Dendritic cell treated with granulocyte-macrophage colony-stimulating factor and Interleukin-4, amounts not matched to agents 40 ng/mL and 50 ng/mL, for 4 days (primary cell): Measurements from ENCODE around the gene ITGB8.

Experiments used
- H3K27ac Mint-ChIP-seq: one replicate; pipeline ENCODE4 v1.8.0; 2022; ENCODE audit warnings: mild to moderate bottlenecking, mixed read lengths
- H3K27me3 Mint-ChIP-seq: one replicate; pipeline ENCODE4 v1.8.0; 2022; ENCODE audit warnings: mild to moderate bottlenecking, mixed read lengths
- H3K36me3 Mint-ChIP-seq: one replicate; pipeline ENCODE4 v1.8.0; 2022; ENCODE audit warnings: low read depth, mixed read lengths
- H3K4me1 Mint-ChIP-seq: one replicate; pipeline ENCODE4 v1.8.0; 2022; ENCODE audit warnings: low read depth, mixed read lengths
- H3K4me3 Mint-ChIP-seq: one replicate; pipeline ENCODE4 v1.8.0; 2022; ENCODE audit warnings: mild to moderate bottlenecking, moderate library complexity, mixed read lengths
- H3K9me3 Mint-ChIP-seq: one replicate; pipeline ENCODE4 v1.8.0; 2022; ENCODE audit warnings: mixed read lengths
- intact Hi-C: fragments of 100-400 bp; cut with micrococcal nuclease; formaldehyde crosslinking; loops from one replicate; pipeline ENCODE4 v1.15.0; 2022

ITGB8 gene

DNA sequence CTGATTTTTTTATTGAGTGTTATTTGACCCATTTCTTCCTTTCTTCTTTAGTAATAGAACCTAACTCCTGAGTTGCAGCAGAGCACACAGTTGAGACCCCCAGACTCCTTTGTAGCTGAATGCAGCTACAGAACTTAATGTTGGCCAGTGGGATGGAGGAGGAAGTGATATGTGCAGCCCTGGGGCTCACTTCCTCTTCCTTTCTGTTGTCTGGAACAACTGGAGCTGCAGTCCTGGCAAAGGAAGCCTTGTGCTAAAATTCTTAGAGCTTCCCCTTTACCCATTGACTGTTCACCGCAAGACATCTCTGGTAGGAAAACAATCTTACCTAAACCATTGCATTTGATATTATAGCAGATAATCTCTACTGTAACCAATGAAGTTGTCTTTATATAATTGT is 86.6 kb downstream of the ITGB8 start:
- no peaks in the 10 kb centered on the region for H3K9me3 Mint-ChIP-seq
- intact Hi-C loops = no loop called here
- peaks cover 14% of the 10 kb centered on the region for H3K4me1 Mint-ChIP-seq
- no peak overlapping the region for H3K27ac Mint-ChIP-seq
- H3K27me3 Mint-ChIP-seq = no peaks in the 10 kb centered on the region
- H3K4me3 Mint-ChIP-seq = no peak overlapping the region
- no peaks in the 10 kb centered on the region for H3K36me3 Mint-ChIP-seq

DNA sequence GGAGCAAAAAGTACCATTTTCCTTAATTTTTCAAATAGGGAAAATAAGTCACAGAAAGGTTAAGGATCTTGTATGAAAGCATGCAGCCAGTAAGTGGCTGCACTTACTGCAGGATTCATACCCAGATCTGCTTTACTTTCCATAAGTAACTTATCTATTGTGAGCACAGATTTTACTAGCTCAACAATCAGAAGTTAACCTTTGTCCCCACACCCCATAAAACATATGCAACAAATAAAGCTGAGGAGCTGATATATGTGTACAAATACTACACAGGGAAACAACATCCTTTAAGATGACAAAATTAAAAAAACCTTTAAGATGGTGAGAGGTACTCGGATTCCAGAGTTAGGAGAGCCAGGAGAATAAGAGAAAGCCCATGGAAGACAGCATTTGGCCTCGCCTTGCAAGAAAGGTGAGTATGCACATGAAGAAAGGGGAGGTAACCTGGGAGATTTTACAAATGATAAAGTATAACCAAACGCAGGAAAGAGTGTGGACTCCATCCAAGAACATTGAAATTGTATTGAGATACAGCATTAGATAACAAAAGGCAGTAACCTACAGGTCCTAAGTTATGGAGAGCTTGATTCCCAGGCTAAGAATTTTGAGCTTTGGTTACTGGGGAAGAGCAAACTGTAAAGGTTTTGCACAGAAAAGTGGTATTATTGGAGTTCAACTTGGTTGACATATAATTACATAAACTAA is 87.1 kb downstream of the ITGB8 start:
- H3K4me3 Mint-ChIP-seq = no peak overlapping the region
- H3K9me3 Mint-ChIP-seq = no peaks in the 10 kb centered on the region
- H3K27me3 Mint-ChIP-seq = no peaks in the 10 kb centered on the region
- no peak overlapping the region for H3K27ac Mint-ChIP-seq
- peaks cover 14% of the 10 kb centered on the region for H3K4me1 Mint-ChIP-seq
- intact Hi-C loops = no loop called here
- H3K36me3 Mint-ChIP-seq = no peaks in the 10 kb centered on the region

DNA sequence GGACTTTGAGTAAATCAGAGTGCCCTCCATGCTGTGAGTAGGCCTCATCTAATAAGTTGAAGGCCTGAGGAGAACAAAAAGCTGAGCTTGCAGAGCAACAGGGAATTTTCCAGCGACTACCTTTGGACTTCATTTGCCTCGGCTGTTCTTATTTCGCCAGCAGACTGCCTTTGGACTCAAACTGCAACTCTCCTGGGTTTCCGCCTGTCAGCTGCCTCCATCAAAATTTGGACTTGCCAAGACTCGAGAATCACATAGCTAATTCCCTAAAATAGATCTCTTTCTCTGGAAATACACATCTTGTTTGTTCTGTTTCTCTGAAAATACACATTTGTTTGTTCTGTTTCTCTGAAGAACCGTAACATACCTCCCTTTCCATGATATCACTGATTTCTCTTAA is 93.8 kb downstream of the ITGB8 start:
- intact Hi-C loops = no loop called here
- H3K27me3 Mint-ChIP-seq = no peaks in the 10 kb centered on the region
- H3K36me3 Mint-ChIP-seq = no peaks in the 10 kb centered on the region
- no peak overlapping the region for H3K4me3 Mint-ChIP-seq
- peaks cover 13% of the 10 kb centered on the region for H3K4me1 Mint-ChIP-seq
- H3K9me3 Mint-ChIP-seq = peaks cover 26% of the 10 kb centered on the region
- no peak overlapping the region for H3K27ac Mint-ChIP-seq

GRCh38 chr7:20430664-20431063 is 100.0 kb downstream of the ITGB8 start:
- intact Hi-C loops = loop anchor here (10.0 kb wide), 1 partner anchor 96 kb away; the partner anchor contains the start of gene ITGB8
- no peaks in the 10 kb centered on the region for H3K36me3 Mint-ChIP-seq
- H3K27ac Mint-ChIP-seq = no peak overlapping the region
- peaks cover 18% of the 10 kb centered on the region for H3K9me3 Mint-ChIP-seq
- H3K4me3 Mint-ChIP-seq = no peak overlapping the region
- peaks cover 4% of the 10 kb centered on the region for H3K27me3 Mint-ChIP-seq
- no peaks in the 10 kb centered on the region for H3K4me1 Mint-ChIP-seq

DNA sequence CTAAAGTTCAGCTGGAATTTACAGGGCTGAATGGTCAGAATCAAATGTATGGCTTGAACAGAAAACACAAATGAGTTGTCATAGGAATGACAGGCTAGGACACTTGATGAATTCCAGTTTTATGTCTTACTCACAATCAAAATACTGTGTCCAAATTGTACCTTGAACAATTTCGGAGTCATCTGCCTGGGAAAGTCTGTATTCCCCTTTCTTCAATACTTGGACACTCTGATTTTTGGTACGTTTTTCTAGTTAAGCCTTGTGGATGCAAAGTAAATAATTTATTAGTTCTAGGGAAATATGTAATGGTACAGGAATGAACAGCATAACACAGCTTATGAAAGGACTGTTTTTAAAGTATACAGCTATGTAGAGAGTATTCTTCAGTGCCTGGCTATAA is 100.4 kb downstream of the ITGB8 start:
- Mint-ChIP-seq H3K27me3 (peaks cover 4% of the 10 kb centered on the region), H3K9me3 (peaks cover 13% of the 10 kb centered on the region), H3K27ac (no peak overlapping the region), H3K36me3 (no peaks in the 10 kb centered on the region), H3K4me3 (no peak overlapping the region), H3K4me1 (no peaks in the 10 kb centered on the region)
- intact Hi-C loops = loop anchor here (10.0 kb wide), 1 partner anchor 96 kb away; the partner anchor contains the start of gene ITGB8

- H3K27ac Mint-ChIP-seq = no peak overlapping the region
- peaks cover 4% of the 10 kb centered on the region for H3K27me3 Mint-ChIP-seq
- H3K9me3 Mint-ChIP-seq = peaks cover 4% of the 10 kb centered on the region
- intact Hi-C loops = loop anchor here (10.0 kb wide), 1 partner anchor 97 kb away; the partner anchor contains the start of gene ITGB8
- H3K36me3 Mint-ChIP-seq = no peaks in the 10 kb centered on the region
- H3K4me3 Mint-ChIP-seq = no peak overlapping the region
- H3K4me1 Mint-ChIP-seq = no peaks in the 10 kb centered on the region
Observed at GRCh38 chr7:20432071-20432470, 101.4 kb downstream of the ITGB8 start.

DNA sequence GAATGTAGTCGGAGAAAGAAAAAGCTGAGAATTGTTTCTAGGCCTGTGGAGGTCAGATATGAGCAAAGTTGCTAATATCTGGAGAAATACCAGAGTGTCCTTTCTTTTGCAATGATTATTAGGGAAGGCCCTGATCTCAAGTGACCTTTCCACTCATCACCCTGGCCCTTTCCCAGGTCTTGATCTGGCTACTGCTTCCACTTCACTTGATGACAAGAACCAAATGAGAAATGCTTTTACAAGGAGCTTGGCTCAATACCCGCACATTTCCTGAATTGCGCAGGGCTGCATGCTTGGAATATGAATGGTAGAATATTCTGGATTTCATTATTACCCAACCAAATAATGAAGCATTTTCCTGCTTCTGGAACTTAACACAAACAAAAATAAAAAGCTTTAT is 104.6 kb downstream of the ITGB8 start:
- intact Hi-C loops = loop anchor here (5.0 to 10.0 kb wide), 2 partner anchors 42 to 101 kb away; partner anchors contain the start of gene ITGB8
- no peaks in the 10 kb centered on the region for H3K9me3 Mint-ChIP-seq
- H3K27me3 Mint-ChIP-seq = peaks cover 6% of the 10 kb centered on the region
- no peaks in the 10 kb centered on the region for H3K36me3 Mint-ChIP-seq
- no peak overlapping the region for H3K4me3 Mint-ChIP-seq
- H3K4me1 Mint-ChIP-seq = peaks cover 23% of the 10 kb centered on the region
- H3K27ac Mint-ChIP-seq = no peak overlapping the region

DNA sequence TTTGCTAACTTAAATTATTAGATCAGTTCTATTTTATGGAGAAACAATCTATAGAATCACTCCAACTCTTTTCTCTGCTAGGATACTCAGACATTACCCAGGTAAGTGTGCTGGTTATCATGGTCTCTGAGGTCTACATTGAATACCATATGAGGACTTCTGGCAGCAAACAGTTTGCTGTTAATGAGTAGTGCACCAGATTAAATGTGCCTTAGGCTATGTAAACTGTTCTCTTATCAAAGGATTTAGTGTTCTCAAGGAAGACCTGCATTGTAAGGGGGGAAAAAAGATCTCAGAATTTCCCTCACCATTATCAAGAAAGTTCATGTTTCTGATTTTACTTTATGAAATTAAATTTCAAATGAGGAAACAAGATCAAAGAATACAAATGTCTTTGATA is 107.5 kb downstream of the ITGB8 start:
- Mint-ChIP-seq H3K4me1 (peaks cover 39% of the 10 kb centered on the region), H3K9me3 (no peaks in the 10 kb centered on the region), H3K4me3 (no peak overlapping the region), H3K27ac (peak overlapping the region; percentile 25), H3K36me3 (no peaks in the 10 kb centered on the region), H3K27me3 (peaks cover 8% of the 10 kb centered on the region)
- intact Hi-C loops = loop anchor here (5.0 to 10.0 kb wide), 2 partner anchors 39 to 103 kb away; partner anchors contain the start of gene ITGB8

DNA sequence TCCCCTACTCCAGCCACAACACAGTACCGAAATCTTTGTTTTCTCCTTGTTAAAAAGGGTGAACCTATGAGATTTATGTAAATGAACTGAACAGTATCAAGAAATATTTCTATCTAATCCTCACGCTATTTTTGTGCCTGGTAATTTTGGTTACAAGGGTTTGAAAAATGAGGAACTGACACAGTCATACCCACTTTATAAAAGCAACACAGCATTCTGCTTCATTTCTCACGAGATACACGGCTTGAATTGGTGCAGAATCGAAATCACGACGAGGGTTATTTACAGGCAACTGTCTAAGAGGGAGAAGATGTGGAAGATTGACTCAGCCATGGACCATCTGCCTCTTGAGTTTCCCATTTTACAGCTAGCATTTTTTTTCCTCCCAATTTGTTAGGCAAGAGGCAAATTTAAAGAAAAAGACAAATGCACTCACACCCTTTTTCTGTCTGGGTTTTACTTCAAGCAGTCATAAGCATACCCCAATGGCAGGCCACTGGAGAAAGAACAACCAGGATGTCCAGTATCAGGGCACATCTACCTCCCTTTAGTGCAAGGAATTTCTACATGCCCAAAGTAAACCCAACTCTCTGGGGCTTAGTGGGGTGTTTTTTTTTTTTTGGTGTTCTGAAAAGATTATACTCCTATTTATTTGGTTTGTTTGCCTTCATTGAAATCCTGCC is 108.1 kb downstream of the ITGB8 start:
- Mint-ChIP-seq H3K4me3 (no peak overlapping the region), H3K9me3 (no peaks in the 10 kb centered on the region), H3K36me3 (no peaks in the 10 kb centered on the region), H3K27ac (peak overlapping the region; percentile 25), H3K27me3 (peaks cover 8% of the 10 kb centered on the region), H3K4me1 (peaks cover 43% of the 10 kb centered on the region)
- intact Hi-C loops = loop anchor here (5.0 to 10.0 kb wide), 2 partner anchors 38 to 104 kb away; partner anchors contain the start of gene ITGB8

- H3K27me3 Mint-ChIP-seq = peaks cover 8% of the 10 kb centered on the region
- peak overlapping the region; percentile 1 for H3K27ac Mint-ChIP-seq
- intact Hi-C loops = loop anchor here (5.0 to 10.0 kb wide), 3 partner anchors 38 to 225 kb away; partner anchors contain the start of genes ITGB8 and MACC1
- H3K4me3 Mint-ChIP-seq = no peak overlapping the region
- H3K4me1 Mint-ChIP-seq = peaks cover 51% of the 10 kb centered on the region
- peaks cover 3% of the 10 kb centered on the region for H3K36me3 Mint-ChIP-seq
- peaks cover 5% of the 10 kb centered on the region for H3K9me3 Mint-ChIP-seq
Observed at GRCh38 chr7:20439416-20440185, 108.9 kb downstream of the ITGB8 start.

DNA sequence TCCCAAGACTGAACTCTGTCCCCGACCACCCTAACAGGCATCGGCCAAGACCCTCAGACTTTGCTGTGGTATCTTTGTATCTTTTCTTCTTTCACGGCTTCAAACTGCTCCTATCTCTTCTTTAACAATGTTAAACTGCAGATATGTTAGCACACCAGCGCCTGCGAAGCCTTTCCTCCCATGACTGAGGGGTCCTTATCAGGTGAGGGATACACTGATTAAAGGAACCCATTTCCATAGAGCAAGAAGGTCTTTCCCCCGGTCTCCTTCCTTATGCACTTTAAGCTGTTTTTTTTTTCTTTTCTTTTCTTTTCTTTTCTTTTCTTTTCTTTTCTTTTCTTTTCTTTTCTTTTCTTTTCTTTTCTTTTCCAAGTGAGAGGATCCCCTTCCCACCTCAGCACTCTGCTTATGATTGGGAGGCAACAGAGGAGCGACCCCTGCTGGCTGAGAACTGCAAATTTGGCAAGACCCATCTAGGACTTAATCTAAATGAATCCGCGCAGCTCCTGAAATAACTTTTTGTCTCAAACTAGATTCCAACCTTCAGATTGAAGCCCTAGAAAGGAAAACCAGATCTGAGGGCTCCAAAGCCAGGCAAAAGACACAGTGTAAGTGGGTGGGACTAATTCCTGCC is 109.9 kb downstream of the ITGB8 start:
- H3K36me3 Mint-ChIP-seq = peaks cover 6% of the 10 kb centered on the region
- H3K4me1 Mint-ChIP-seq = peaks cover 55% of the 10 kb centered on the region
- intact Hi-C loops = loop anchor here (10.0 kb wide), 1 partner anchor 226 kb away; the partner anchor contains the start of gene MACC1
- peaks cover 8% of the 10 kb centered on the region for H3K27me3 Mint-ChIP-seq
- peaks cover 15% of the 10 kb centered on the region for H3K9me3 Mint-ChIP-seq
- no peak overlapping the region for H3K4me3 Mint-ChIP-seq
- peak overlapping the region; percentile 1 for H3K27ac Mint-ChIP-seq

DNA sequence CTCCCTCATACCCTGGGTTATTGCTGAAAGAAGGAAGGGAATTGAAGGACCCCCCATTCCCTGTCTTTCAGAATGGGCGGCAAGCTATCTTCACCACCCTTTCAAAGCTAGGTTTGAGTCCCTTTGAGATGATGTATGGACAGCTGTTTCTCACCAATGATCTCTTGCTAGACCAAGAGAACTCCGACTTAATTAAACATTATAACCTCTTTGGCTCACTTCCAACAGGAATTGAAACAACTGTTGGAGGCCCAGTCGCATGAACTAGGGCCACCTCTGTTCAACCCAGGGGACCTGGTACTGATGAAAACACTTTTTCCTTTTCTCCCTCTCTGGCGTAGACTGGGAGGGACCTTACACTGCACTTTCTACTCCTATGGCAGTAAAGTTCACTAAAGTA is 110.6 kb downstream of the ITGB8 start:
- H3K27ac Mint-ChIP-seq = no peak overlapping the region
- H3K27me3 Mint-ChIP-seq = peaks cover 8% of the 10 kb centered on the region
- peaks cover 55% of the 10 kb centered on the region for H3K4me1 Mint-ChIP-seq
- H3K36me3 Mint-ChIP-seq = peaks cover 6% of the 10 kb centered on the region
- no peak overlapping the region for H3K4me3 Mint-ChIP-seq
- H3K9me3 Mint-ChIP-seq = peaks cover 19% of the 10 kb centered on the region
- intact Hi-C loops = loop anchor here (10.0 kb wide), 1 partner anchor 227 kb away; the partner anchor contains the start of gene MACC1

- H3K4me3 Mint-ChIP-seq = no peak overlapping the region
- H3K36me3 Mint-ChIP-seq = peaks cover 6% of the 10 kb centered on the region
- H3K27ac Mint-ChIP-seq = no peak overlapping the region
- H3K27me3 Mint-ChIP-seq = peaks cover 8% of the 10 kb centered on the region
- intact Hi-C loops = loop anchor here (10.0 kb wide), 1 partner anchor 227 kb away; the partner anchor contains the start of gene MACC1
- peaks cover 55% of the 10 kb centered on the region for H3K4me1 Mint-ChIP-seq
- H3K9me3 Mint-ChIP-seq = peaks cover 19% of the 10 kb centered on the region
Observed at GRCh38 chr7:20441991-20442441, 111.3 kb downstream of the ITGB8 start.
